ENCODE data around the gene ADARB1.

DNA sequence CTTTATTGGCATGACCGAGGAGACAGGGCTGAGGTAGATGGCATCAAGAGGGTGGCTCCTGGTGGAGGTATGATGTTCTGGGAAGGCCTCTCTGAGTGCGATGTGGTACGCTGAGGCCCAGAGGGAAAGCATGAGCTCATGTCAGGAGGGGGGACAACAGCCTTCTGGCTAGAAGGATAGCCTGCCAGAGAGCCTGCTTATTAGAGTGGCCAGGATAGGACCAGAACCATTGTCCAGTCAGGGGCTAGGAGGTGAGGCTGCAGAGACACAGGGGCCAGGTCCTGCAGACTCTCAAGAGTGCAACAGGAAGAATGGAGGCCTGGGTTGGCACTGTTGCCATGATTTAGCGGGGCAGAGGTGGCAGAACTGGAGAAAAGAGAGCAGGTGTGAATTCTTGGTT lies 7.3 kb downstream of the ADARB1 start:
- TF ChIP-seq, protein P1, sequence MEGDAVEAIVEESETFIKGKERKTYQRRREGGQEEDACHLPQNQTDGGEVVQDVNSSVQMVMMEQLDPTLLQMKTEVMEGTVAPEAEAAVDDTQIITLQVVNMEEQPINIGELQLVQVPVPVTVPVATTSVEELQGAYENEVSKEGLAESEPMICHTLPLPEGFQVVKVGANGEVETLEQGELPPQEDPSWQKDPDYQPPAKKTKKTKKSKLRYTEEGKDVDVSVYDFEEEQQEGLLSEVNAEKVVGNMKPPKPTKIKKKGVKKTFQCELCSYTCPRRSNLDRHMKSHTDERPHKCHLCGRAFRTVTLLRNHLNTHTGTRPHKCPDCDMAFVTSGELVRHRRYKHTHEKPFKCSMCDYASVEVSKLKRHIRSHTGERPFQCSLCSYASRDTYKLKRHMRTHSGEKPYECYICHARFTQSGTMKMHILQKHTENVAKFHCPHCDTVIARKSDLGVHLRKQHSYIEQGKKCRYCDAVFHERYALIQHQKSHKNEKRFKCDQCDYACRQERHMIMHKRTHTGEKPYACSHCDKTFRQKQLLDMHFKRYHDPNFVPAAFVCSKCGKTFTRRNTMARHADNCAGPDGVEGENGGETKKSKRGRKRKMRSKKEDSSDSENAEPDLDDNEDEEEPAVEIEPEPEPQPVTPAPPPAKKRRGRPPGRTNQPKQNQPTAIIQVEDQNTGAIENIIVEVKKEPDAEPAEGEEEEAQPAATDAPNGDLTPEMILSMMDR (IDR thresholded peaks at IDR 0.05), result no peak
- TF ChIP-seq POLR2A (IDR thresholded peaks at IDR 0.05), result no peak
